ENCODE measurements around the gene FANCC. TPM values are rescaled to one million over a fixed set of nuclear protein-coding genes. Genes with fewer than 3 reads are reported as not detected.

The FANCC gene
- total RNA-seq, 4 donors from 2014 or later: 2.2 to 9.3 (median 6.5) TPM

GRCh38 chr9:95077053-95077765 is 240.3 kb downstream of the FANCC start:
- intact Hi-C loops (cut with DNase I): no loop called here
- peaks cover 33 to 100% (median 98%) of the 10 kb centered on the region in 3 donors for H3K4me1 ChIP-seq

GRCh38 chr9:95076696-95077052 is 240.8 kb downstream of the FANCC start:
- DNase-seq: no peak
- no peak for TF ChIP-seq POLR2A (IDR thresholded peaks at IDR 0.05)
- TF ChIP-seq CTCF (IDR thresholded peaks at IDR 0.05): no peak
- intact Hi-C loops (cut with DNase I): no loop called here
- H3K4me1 ChIP-seq: peaks cover 28 to 100% (median 98%) of the 10 kb centered on the region in 3 donors
- H3K36me3 ChIP-seq: peaks cover 0 to 91% (median 4%) of the 10 kb centered on the region in 3 donors
- WGBS, 2 donors: 37 to 48% methylated on average over 1 of the region's 1 CpG
- no peaks in the 10 kb centered on the region for H3K9me3 ChIP-seq
- peak overlapping the region in 1 of 4 donors; percentile 34 for H3K4me3 ChIP-seq
- peak overlapping the region; percentile 87 to 97 (median 89) for H3K27ac ChIP-seq
- no peaks in the 10 kb centered on the region for H3K27me3 ChIP-seq

More at GRCh38 chr9:95077053-95077765, 240.3 kb downstream of the FANCC start:
- no peaks in the 10 kb centered on the region for H3K27me3 ChIP-seq
- WGBS, 2 donors: 25 to 50% methylated on average over 8 to 9 of the region's 18 CpGs
- TF ChIP-seq CTCF (IDR thresholded peaks at IDR 0.05) (peak in 1 of 6 experiments; percentile 17), POLR2A (IDR thresholded peaks at IDR 0.05) (no peak)
- H3K27ac ChIP-seq: peak overlapping the region; percentile 87 to 97 (median 89)
- H3K4me3 ChIP-seq: peak overlapping the region in 3 of 4 donors; percentile 0 to 34 (median 1)
- peaks cover 0 to 91% (median 3%) of the 10 kb centered on the region in 3 donors for H3K36me3 ChIP-seq
- DNase-seq: no peak
- no peaks in the 10 kb centered on the region for H3K9me3 ChIP-seq

- peaks cover 27 to 100% (median 97%) of the 10 kb centered on the region in 3 donors for H3K4me1 ChIP-seq
- no peak overlapping the region for H3K4me3 ChIP-seq
- DNase-seq: no peak
- H3K36me3 ChIP-seq: peaks cover 0 to 91% (median 8%) of the 10 kb centered on the region in 3 donors
- WGBS, 2 donors: 44 to 57% methylated on average over 7 of the region's 7 CpGs
- intact Hi-C loops (cut with DNase I): no loop called here
- peak overlapping the region; percentile 66 to 97 (median 88) for H3K27ac ChIP-seq
- H3K27me3 ChIP-seq: no peaks in the 10 kb centered on the region
- H3K9me3 ChIP-seq: no peaks in the 10 kb centered on the region
- TF ChIP-seq POLR2A (IDR thresholded peaks at IDR 0.05) (no peak), CTCF (IDR thresholded peaks at IDR 0.05) (no peak)
Observed at GRCh38 chr9:95075700-95076099, 241.8 kb downstream of the FANCC start.

GRCh38 chr9:95074632-95075031 is 242.9 kb downstream of the FANCC start:
- H3K4me3 ChIP-seq: peak overlapping the region in 1 of 4 donors; percentile 20
- H3K9me3 ChIP-seq: no peaks in the 10 kb centered on the region
- TF ChIP-seq CTCF (IDR thresholded peaks at IDR 0.05): no peak
- no peak for TF ChIP-seq POLR2A (IDR thresholded peaks at IDR 0.05)
- no peaks in the 10 kb centered on the region for H3K27me3 ChIP-seq
- H3K4me1 ChIP-seq: peaks cover 33 to 100% (median 97%) of the 10 kb centered on the region in 3 donors
- no peak for DNase-seq
- intact Hi-C loops (cut with DNase I): no loop called here
- H3K27ac ChIP-seq: peak overlapping the region; percentile 61 to 97 (median 78)
- WGBS, 2 donors: 51 to 54% methylated on average over 8 to 9 of the region's 9 CpGs
- H3K36me3 ChIP-seq: peaks cover 0 to 93% (median 8%) of the 10 kb centered on the region in 3 donors

GRCh38 chr9:95073918-95074317 is 243.6 kb downstream of the FANCC start:
- Histone ChIP-seq H3K9me3 (no peaks in the 10 kb centered on the region), H3K27ac (peak overlapping the region; percentile 61 to 97 (median 78)), H3K27me3 (no peaks in the 10 kb centered on the region), H3K4me3 (peak overlapping the region in 1 of 4 donors; percentile 11), H3K4me1 (peaks cover 28 to 100% (median 97%) of the 10 kb centered on the region in 3 donors), H3K36me3 (peaks cover 0 to 95% (median 8%) of the 10 kb centered on the region in 3 donors)
- intact Hi-C loops (cut with DNase I): no loop called here
- TF ChIP-seq POLR2A (IDR thresholded peaks at IDR 0.05): no peak
- TF ChIP-seq CTCF (IDR thresholded peaks at IDR 0.05): no peak
- 60 to 69% methylated on average over 5 of the region's 5 CpGs for WGBS, 2 donors
- no peak for DNase-seq
